HG03039 (cell line): ENCODE measurements around the gene SNX19.
A peak's percentile ranks its signal among the peaks of the same experiment; 100 is the strongest.

Source experiments
- ATAC-seq: cut with Tn5 transposase; IDR thresholded peaks from one replicate; pipeline ENCODE4 v1.9.1; 2021; ENCODE audit warnings: mild to moderate bottlenecking, moderate library complexity; ENCODE audit not compliant: unreplicated experiment

The SNX19 gene

DNA sequence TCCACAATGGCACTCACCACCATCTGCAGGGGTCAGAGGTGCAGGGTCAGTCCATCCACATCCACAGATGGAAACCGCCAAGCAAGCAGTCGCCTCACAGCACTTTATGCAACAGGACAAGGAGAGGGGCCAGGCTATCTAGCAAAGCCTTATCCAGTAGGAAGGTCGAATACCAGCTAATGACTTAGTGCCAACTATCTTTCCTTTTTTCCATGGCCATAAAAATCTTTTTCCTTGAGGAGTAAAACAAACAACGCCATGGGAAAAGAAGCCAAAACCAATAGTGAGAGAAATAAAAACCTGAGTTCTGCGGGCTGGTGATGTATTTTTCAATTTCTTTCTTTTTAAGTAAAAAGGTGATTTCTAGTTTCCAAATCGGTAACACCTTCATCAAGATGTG is 8.2 kb downstream of the SNX19 start:
- no peak for ATAC-seq

DNA sequence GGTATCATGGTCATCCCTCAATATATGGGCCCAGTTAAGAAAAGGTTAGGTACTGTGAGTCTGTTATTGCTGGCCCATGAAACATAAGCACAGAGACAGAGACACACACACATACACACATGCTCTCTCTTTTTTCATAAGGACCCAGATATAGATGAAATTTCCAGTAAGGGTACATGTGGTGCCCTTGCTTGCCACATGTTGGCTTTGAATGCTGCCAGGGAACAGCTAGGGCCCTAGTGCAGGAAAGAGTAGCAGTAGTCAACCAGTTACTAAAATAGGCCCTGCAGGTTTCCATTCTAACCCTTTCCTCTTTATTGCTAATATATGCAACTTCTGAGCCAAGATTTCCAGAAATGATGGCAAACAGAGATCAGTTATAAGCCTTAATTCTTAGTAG is 9.1 kb downstream of the SNX19 start:
- no peak for ATAC-seq

DNA sequence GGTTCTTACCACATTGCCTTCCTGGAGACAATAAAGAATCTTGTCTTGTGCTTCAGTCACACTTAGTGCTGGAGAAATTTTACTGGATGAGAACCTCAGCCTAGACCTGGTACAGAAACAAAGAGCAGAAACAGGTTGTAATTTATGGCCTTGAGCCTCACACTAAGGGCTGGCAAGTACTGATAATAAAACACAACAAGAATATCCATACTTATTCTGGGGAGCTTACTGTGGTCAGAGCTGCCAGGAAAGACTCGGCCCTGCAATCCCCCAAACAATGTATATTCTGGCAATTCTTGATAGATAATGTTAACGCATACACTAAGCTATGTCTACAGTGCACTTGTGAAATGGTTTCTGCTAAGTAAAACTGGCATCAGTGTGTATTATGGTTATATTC is 9.7 kb downstream of the SNX19 start:
- no peak for ATAC-seq

DNA sequence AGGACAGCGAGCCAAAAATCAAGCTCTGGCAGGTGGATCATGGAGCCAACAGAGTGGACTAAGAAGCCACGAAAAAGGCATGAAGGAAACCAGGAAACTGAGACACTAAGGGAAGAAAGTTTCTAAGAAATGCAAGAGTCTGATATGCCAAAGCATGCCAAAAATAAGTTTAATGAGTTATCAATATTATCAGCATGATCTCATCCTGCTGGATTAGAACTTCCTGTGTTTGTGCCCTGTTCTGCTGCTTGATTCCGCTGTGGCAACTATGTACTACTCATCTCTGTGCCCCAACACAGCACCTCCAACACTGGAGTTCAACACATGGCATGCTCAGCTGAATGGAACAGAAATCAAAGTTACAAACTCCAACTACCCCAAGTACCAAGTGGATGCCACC is 10.8 kb downstream of the SNX19 start:
- no peak for ATAC-seq

DNA sequence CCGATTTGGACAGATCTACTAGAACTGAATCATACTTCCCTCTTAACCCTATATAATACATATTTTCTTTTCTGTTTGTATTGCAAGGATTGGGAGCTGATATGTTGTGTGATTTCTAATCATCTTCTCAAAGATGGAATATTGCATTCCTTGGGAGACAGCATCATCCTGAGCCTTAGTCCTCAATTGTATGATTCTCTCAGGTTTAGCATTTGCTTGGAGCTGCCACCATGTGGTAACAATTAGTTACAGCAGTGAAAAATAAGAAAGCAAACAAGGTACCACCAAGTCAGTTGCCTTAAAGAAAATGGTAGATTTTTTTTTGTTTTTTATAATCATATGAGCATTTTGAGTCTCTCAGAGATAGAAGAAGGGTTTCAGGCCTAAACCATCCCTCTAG is 11.9 kb downstream of the SNX19 start:
- no peak for ATAC-seq

DNA sequence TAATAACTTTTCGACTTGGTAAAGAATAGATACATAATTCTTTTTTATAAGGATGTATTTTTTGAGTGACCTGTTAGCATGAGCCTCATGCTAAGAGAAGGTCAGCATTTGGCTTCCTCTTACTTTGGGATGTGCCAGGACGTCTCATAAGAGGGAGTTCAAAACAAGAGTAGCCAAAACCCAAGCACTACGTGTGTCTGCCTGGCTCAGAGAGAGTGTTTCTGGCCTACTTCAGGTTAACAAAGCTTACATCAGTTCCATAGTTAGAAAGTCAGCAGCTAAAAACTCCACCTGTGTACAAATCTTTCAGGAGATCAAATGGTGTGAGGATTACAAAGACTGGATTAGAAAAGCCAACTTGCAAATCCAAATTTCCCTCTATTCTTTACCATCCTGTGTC is 13.9 kb downstream of the SNX19 start:
- no peak for ATAC-seq

DNA sequence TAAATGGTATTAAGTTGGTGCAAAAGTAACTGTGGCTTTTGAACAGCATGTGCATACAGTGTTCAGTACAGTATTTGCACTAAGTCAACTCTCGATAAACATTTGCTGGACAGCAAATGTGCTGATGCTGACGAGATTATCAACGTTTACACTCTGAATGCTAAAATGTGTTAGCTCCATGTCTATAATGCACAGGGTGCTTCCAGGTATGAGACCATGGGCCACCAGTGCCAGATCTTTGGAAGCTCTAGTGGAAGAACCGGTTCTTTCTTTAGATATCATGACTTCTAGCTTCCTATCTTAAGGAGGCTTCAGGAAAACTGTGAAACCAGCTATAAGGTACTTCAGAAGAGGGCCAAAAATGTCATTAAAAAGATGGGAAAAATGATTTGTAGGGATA is 17.2 kb downstream of the SNX19 start:
- ATAC-seq, result no peak

DNA sequence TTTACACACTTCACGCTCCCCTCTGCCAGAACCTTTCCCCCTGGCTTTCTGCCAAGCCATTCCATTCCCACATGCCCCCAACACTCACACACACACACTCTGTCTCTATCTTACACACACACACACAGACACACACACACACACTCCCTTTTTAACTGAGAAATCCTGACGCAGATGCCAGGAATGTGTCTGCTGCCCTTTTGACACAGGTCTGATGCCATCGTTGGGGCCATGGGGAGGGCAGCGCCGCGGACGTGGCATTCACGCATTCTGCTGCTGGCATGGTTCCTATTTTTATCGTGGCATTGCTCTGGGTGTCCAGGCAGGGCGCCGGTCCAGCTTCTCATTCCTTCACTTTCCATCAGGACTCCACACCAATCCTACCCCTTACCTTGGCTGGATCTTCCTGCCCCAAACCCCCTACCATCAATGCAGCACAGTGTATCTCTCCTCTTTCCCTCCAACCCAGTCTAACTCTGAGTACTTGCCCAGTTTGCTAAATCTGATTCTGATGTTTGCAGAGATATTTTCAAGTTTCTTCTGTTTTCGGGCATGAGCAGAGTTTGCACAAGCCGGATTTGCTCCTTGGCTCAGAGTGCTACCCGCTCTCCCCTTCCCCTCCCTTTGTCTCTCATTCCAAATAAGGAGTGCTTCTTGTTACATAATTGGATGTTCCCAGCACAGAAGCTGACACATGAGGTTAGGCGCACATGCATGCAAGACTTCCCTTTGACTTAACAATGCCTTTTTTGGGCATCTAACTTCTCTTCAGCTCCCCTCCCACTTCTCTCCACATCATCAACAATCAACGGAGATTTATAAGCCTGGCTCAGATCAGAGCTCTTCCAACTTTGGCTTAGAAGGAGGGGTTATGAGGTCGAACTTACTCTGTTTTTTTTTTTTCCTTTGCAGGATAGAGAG is 18.8 kb downstream of the SNX19 start:
- no peak for ATAC-seq

DNA sequence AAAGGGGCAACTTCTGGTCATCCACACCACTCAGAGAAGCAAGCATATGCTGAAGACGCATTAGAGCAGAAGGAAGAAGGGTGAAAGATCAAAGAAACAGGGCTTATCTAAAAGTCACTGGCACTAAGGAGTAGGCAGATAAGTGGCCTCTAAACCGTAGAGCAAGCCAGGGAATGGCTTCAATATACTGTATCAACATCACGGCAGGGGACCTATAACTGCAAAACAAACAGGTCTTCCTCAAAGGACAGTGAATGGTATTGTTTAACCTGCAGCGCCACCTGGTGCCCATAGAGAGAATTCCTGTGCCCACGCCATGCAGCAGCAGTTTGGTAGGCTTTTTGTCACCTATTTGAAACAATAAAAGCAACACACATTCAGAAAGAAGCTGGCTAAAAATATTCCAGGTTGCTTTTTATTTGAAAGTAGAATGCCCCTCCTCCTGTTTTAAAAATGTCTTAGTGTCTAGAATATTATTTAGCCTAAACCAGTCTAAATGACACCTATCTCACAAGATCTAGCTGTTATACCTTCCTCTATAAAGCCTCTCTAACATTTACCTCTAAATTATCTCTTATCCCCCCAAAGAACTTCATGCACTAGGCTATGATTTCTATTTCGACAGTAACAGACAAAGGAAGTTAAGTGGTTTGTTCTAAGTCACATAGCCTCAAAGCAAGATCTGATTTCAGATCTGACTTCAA is 21.8 kb downstream of the SNX19 start:
- ATAC-seq, result peak; percentile 91

DNA sequence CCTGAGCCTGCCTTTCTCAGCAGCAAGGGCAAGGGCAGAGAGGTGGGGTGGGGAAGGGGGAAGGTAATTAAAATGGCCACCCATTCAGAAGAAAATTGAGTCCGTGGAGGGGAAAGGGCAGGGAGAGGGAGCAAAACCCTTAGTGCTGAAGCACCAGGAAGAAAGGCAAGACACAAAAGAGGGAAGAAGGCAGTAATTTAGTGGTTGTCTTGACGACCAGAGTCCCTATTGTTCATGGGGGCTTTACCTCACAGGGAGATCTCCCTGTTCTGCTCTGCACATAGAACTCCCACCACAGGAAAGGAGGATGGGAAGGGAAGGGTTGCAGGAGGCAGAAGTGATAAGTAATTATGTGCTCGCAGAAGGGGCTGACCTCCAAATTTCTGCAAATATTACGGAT is 23.4 kb downstream of the SNX19 start:
- ATAC-seq, result no peak

DNA sequence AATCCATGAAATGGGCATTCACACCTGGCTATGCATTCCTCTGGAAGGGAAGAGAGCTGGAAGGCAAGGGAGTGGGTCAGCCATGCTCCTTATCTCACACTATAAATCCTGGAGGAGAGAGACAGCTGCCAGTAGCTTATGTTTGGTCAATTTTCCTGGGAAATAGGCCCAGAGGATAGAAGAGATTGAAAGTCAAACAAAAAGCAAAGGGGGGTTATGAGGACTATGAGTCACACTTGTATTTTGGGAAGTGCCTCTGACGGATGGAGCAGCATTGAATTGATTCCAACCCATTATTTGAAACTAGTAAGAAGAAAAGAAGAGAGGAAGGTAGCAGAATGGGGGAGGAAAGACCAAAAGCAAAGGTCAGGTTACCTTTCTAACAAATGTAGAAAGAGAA is 25.0 kb downstream of the SNX19 start:
- ATAC-seq, result no peak

DNA sequence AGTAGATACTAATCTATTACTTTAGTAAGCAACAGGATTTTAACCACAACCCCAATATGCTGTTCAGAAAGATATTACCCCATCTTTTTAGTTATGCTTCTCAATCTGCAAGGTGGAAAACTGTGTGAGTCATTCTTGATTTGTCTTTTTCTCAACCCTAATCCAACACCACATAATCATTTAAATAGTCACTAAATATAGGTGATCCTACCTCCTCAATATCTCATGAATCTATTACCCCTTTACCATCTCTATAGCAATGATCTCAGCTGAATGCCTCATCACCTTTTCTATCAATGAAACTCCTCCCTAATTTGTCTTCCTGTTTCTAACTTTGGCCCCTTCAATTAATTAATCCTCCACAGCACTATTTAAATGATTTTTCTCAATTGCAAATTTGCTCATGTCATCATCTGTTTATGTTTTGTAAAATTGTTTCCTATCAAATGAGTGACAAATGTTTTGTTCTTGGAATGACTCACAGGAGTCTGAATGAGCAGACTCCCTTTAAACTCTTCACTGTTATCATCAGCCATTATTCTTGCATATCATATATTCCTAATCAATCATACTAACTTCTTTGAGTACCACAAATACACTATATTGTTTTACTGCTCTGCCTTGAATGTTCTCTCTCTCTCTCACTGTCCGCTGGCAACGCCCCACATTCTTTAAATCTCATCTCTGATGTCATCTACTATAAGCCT is 26.1 kb downstream of the SNX19 start:
- no peak for ATAC-seq

DNA sequence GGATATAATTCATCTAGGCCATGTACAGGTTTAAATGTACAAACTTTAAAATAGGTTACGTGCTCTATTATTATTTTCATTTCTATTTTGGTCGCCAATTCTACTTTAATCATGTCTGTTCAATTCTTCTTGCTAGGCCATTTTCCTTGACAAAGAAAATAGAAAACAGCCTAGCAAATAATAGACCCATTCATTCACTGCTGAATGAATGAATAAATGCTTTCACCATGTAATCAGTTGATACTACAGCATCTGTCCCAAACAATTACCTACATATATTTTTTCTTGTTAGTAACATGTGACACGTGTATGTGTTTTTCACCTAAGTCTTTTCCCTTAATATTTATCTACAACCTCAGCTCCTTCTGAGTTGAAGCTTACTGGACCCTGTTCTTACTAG is 27.5 kb downstream of the SNX19 start:
- no peak for ATAC-seq

DNA sequence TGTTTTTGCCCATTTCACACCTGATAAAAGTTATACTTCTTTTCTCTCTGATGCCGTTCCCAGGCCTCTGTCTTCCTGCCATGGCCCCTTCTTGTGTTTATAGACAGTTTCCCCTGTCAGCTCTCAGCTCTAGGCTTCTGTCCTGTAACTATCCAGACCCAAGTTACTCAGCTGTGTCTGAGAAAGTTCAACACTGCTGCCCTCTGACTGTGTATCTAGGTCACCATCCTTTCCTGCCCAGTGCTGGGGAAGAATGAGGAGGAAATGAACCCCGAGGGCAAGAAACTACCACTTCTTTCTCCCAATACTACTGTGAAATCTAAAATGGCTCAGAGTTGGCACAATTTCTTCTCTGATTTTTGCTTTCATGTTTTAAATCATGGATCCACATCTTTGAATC is 29.6 kb downstream of the SNX19 start:
- no peak for ATAC-seq

DNA sequence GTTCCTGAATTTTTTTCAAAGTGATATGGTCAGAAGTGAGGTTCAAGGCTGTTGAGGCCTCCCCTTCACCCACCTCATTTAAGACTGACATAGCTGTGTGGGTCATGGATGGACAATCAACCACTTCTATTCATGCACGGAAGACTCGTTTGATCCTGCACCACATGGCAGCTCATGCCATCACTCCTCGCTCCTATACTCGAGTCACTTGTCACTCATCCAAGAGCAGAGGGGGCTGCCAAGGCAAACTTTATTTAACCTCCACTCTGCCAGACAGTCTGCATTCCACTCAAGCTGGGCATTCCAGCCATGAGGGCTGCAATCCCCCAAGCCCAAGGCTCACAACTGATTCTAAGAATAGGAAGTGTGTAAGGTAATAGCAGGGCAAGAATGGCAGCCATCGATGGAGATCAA is 34.1 kb downstream of the SNX19 start:
- no peak for ATAC-seq

DNA sequence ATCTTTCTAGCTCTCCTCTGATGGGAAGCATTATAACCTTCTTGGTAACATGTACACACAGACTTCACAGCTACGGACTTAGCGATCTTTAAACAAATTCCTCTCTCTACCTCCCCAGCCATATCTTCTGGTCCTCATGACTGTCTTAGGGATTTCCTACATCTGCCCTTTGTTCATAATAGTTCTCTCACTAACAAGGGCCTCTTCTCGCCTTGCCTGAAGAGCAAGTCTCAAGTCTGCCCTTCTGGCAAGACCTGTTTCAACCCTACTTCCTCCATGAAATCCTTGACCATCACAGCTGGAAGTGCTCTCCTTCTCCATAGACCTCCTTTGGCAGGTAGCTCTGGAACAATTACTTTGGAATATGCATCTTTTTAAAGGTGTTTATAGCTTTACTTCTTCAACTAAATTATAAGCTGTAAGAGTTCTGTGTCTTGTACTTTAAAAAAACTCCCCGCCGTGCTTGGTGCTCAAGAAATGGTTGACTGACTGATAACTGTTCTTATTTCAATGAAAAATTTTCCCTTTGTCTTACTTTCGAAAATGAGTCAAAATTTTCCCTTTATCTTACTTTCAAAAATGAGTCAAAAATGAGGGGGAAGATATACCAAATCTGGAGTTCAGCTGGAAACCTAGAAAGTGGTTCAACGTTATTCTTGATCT is 34.7 kb downstream of the SNX19 start:
- no peak for ATAC-seq

DNA sequence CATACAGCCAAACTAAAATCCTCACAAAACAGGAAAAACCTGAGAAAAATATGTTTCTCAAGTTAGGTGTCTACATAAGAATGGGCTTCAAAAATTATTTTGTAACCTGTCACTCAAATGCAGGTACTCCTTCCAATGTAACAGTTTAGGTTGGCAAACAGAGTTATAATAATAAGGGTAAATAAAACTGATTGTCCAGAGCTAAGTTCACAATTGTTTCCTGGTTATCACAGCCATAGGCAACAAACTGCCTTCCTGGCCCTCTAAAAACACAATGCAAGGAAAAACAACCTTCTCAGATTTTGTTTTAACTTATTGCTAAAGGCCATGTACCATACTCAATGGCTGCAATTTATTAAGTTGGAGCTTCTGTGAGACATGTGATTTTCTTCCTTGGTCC is 36.4 kb downstream of the SNX19 start:
- no peak for ATAC-seq

DNA sequence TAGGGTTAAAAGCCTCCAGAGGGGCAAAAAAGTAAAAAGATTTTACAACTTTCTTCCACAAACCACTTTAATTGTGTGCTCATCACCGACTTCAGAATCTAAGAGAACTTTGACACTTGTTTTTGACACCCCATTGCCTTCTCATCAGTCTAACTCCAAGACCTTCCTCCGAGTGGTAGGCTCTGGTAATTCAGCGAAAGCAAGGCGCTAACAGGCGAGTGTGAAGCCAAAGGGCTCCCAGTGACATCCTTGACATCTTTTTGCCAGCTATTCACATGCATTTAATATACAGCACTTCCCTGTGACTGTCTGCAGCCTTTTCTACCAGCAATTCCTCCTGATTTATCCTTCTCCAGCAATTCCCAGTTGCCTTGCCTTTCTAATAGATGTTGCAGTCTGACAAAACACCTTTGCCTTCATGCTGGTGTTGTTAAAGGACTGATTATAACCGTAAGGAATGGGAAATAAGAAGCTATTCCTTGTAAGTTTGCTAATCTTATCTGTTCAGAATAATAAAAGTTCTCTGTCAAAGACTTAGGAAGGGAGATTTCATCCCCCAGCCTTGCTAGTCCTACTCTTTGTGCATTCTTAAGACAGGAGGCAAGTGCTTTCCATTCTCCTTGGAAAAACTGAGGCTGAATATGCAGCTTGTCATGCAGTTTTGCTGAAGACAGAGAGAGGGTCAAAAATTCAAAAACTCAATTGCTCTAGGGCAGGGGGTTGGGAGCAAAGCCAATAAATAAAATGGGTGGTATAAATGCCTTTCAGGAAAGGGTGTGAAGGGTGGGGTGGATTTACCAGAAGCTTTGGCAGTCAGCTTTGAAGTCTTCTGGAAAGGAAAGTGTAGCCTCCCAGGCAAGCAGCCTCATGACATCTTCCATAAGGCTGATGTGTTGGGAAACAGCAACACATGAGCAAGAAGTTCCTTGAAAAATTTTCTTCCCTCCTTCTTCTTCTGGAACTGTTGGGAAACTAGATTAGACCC is 39.1 kb downstream of the SNX19 start:
- ATAC-seq, result no peak

DNA sequence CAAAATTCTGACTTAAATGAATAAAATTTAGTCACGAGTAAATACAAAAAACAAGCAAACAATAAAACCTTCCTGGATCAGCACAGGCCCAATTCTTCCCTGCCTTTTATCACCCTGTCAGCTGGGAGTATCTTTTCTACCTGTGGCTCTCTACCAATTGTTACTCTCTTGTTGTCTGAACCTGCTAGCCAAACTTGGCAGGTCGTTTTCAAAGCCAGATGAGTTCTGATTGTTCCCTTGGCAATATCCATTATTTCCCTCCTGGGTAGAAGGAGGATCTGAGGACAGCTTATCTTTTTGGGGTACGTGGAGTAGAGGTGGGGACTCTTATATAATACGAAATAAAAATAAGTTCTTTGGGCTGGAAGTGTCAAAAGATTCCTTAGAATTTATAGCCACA is 40.2 kb downstream of the SNX19 start:
- ATAC-seq, result no peak

DNA sequence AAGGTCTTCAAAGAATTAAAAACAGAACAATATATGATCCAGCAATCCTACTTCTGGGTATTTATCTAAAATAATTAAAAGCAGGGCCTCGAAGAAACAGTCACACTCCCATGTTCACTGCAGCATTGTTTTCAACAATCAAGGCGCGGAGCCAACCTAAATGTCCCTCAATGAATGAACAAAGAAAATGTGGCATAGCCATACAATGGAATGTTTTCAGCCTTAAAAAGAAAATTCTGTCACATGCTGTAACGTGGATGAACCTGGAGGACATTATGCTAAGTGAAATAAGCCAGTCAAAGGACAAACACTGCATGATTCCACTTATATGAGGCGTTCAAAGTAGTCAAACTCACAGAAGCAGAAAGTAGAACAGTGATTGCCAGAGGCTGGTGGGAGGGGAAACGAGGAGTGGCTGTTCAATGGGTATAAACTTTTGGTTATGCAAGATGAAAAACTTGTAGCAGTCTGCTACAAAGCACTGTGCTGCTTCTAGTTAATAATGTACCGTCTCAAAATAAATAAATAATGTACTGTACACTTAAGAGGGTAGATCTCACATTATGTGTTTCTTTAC is 41.2 kb downstream of the SNX19 start:
- no peak for ATAC-seq
